ENCODE results near the gene LGR5.
A peak's percentile ranks its signal among the peaks of the same experiment; 100 is the strongest.

Gene LGR5

GRCh38 chr12:71439613-71440344 lies at the start of gene LGR5:
LGR5 (plus strand) TSS chr12:71439798; CDS start chr12:71440081, 283 bp downstream.
- DNase-seq: no peak

- peak; percentile 9 for DNase-seq
Observed at GRCh38 chr12:71392521-71393145, 47.0 kb upstream of the LGR5 start.

GRCh38 chr12:71393625-71394024 lies 46.0 kb upstream of the LGR5 start:
- no peak for DNase-seq

- DNase-seq: no peak
Observed at GRCh38 chr12:71397433-71397954, 42.1 kb upstream of the LGR5 start.

- DNase-seq: no peak
Observed at GRCh38 chr12:71399197-71399596, 40.4 kb upstream of the LGR5 start.

GRCh38 chr12:71400481-71400880 lies 39.1 kb upstream of the LGR5 start:
- DNase-seq: no peak

GRCh38 chr12:71405884-71406283 lies 33.7 kb upstream of the LGR5 start:
- no peak for DNase-seq

GRCh38 chr12:71407732-71408131 lies 31.9 kb upstream of the LGR5 start:
- DNase-seq: no peak

- no peak for DNase-seq
Observed at GRCh38 chr12:71410844-71411243, 28.8 kb upstream of the LGR5 start.

GRCh38 chr12:71411635-71412034 lies 28.0 kb upstream of the LGR5 start:
- DNase-seq: no peak

- peak; percentile 12 for DNase-seq
Observed at GRCh38 chr12:71415336-71416231, 24.0 kb upstream of the LGR5 start.

GRCh38 chr12:71417181-71417580 lies 22.4 kb upstream of the LGR5 start:
- no peak for DNase-seq

- no peak for DNase-seq
Observed at GRCh38 chr12:71420775-71421406, 18.7 kb upstream of the LGR5 start.

- no peak for DNase-seq
Observed at GRCh38 chr12:71425568-71426299, 13.9 kb upstream of the LGR5 start.

- DNase-seq: no peak
Observed at GRCh38 chr12:71426300-71427047, 13.1 kb upstream of the LGR5 start.

GRCh38 chr12:71430756-71431155 lies 8.8 kb upstream of the LGR5 start:
- no peak for DNase-seq

GRCh38 chr12:71431991-71432390 lies 7.6 kb upstream of the LGR5 start:
- no peak for DNase-seq

GRCh38 chr12:71432936-71433335 lies 6.7 kb upstream of the LGR5 start:
- DNase-seq: no peak

GRCh38 chr12:71436696-71437095 lies 2.9 kb upstream of the LGR5 start:
- DNase-seq: no peak

- no peak for DNase-seq
Observed at GRCh38 chr12:71438670-71439361, 782 bp upstream of the LGR5 start.

- no peak for DNase-seq
Observed at GRCh38 chr12:71439362-71439612, 311 bp upstream of the LGR5 start.

Measured in NCI-H1694 (cell line).